Esophagus mucosa (tissue), 1 donor: Measurements from ENCODE around the gene ADCY3. TPM values are rescaled to one million over a fixed set of nuclear protein-coding genes. Genes with fewer than 3 reads are reported as not detected.

Experiments used
- ATAC-seq: fragments of 200-7000 bp; cut with Tn5 transposase; one replicate; pipeline ENCODE4 v1.9.1; 2020
- total RNA-seq: library from RNA; stranded (reverse); gene quantifications from one replicate; pipeline ENCODE4 v1.2.4, GENCODE V29; 2023
- donor health status: DM: yes; HTN: yes; CAD: no.

ADCY3 gene
- total RNA-seq, 1 donor from 2014 or later, result 20.1 TPM

GRCh38 chr2:24903161-24904103 is 16.6 kb downstream of the ADCY3 start:
- no peak for ATAC-seq

DNA sequence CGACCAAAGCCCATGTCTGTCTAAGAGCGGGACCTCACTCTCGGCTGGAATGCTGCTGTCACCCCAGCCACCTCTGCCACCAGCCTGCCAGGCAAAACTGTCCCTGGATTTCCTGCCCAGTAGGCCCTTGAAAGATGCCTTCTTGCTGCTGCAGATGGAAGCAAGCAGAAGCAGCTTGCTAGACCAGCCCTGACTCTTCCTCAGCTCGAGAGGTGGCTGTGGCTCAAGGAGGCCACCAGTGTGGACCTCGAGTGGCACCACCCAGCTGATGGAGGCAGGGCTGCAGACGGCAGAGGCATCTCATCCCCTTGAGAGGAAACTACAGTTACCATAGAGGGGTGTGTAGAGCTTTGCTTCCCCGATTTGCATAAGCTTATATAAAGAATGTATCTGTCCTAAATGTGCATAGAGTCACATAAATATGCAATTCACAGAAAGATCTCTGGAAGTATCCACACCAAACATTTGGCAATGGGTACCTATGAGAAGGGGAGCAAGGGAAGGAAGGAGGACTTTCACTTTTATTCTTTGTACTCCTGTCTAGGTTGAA is 20.6 kb downstream of the ADCY3 start:
- ATAC-seq, result no peak

DNA sequence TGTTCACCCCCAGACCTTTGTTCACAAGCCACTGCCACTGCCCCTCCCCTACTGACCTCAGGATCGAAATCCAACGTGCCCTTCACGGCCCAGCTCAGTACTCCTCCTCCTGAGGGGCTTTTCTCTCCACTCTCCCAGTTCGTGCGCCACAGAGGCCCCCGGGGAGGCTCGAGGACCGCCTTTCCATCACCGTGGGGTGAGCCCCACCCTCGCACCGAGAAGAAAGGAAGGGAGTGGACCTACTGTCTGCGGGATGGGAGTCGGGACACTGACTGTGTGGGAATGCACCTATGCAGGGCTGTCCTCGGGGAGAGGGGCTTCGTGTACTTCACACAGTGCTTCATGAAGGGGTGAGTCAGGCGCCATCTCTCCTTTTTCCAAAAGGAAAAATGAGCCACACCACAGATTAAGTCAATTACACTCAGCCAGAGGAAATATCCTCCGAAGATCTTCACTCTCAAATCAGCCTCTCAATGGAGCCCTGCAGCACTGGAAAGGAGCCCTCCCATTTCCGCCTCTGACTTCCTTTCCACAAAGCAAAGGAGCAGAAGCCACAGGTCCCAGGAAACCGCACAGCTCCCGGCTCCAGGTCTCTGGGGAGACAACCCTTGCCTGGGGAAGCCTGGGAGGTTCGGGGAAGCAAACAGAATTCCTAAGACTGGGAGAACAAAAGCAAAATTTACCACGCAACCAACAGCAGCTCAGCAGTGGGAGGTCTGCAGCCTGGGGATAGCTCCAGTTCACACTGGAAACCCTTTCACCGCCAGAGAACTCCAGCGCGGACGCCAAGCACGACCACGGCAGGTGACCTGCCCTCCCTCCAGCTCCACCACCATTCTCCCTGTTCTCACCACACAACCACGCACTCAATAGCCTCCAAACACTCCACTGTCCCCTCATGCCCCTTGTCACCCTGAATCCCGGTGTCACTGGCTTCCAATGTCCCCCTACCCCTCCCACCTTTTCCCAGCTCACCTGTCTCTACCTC is 21.6 kb downstream of the ADCY3 start:
- ATAC-seq, result no peak

- ATAC-seq, result no peak
Measured at GRCh38 chr2:24894750-24895149, 25.3 kb downstream of the ADCY3 start.

- no peak for ATAC-seq
Measured at GRCh38 chr2:24893934-24894333, 26.1 kb downstream of the ADCY3 start.

GRCh38 chr2:24892928-24893327 is 27.1 kb downstream of the ADCY3 start:
- no peak for ATAC-seq

DNA sequence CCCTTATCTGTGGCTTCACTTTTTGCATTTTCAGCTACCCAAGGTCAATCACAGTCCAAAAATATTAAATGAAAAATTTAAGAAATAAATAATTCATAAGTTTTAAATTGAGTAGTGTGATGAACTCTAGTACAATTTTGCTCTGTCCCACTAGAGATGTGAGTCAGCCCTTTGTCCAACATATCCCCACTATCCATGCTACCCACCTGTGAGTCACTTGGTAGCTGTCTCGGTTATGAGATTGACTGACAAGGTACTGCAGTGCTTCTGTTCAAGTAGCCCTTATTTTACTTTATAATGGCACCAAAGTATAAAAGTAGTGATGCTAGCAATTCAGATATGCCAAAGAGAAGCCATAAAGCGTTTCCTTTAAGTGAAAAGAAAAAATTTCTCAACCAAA is 28.8 kb downstream of the ADCY3 start:
- ATAC-seq, result no peak

DNA sequence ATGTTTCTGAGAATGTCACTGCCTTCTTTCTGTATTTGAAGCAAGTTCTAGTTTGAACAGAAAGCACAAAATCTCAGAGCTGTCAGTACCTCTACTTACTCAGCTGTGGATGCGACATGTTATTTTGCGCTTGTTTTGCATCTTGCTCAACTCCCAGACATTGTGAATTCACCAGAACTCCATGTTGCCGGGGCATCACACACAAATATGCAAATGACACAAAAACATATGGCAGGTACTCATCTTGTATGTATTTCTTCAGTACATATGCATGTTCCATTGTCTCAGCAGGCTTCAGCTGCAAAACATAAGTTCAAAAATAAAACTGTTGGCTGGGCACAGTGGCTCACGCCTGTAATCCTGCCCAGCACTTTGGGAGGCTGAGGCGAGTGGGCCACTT is 30.8 kb downstream of the ADCY3 start:
- no peak for ATAC-seq

DNA sequence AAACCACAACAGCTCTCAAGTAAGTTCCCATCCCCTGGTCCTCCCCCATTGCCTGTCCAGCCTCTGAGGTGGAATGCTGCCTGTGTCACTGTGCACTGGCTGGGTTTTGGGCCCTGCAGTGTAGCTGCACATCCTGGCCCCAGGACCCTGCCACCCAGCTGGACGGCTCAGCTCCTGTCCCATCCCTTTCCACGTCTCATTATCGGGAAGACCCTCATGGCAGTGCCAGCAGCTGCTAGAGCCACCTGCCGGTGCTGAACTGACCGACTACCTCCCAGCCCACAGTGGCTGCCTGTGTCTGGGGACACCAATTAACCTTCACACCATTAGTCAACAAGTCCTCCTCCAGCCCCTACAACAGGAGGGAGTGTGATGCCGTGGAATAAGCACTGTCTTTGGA is 31.9 kb downstream of the ADCY3 start:
- ATAC-seq, result no peak

DNA sequence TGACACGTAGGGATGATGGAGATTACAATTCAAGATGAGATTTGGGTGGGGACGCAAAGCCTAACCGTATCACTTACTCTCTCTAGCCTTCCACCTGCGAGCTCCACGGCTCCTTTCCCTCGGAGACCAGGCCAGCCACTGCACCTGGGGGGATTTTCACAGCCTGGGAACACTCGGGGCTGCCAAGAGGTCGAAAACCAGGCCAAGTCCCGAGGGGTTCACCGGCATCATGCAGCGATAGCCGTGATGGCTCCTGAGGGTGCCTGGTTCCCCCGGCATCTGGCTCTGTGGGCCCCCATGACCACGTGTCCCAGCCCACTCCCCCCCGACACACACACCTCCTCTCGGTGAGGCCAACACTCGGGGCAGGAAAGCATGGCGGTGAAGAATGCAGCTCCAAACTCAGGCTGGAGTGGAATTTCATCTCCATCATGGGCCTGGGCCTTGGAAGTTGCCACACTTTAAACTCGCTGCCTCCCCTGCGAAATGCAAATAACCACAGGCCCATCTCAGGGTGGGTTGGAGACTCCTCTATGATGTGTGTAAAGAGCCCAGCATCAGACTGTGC is 32.6 kb downstream of the ADCY3 start:
- ATAC-seq, result no peak

DNA sequence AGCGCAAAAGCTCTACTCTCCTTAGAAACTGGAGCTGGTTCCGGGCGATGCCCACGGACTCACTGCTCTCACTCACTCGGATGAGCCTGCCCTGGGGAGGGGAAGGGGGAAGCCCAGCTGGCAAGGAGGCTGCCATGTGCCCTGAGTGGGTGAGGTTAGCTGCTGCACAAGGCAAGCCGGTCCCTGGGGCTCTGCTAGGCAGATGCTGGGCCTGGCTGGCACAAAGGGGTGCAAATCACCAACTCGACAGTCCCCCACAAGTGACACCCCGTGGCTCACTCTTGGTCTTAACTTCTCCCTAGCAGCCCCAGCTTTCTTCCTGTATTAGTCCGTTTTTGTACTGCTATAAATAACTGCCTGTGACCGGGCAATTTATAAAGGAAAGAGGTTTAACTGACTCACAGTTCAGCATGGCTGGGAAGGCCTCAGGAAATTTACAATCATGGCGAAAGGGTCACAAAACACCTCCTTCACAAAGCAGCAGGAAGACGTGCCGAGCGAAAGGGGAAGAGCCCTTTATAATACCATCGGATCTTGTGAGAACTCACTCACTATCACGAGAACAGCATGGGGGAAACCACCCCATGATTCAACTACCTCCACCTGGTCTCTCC is 33.2 kb downstream of the ADCY3 start:
- ATAC-seq, result no peak

DNA sequence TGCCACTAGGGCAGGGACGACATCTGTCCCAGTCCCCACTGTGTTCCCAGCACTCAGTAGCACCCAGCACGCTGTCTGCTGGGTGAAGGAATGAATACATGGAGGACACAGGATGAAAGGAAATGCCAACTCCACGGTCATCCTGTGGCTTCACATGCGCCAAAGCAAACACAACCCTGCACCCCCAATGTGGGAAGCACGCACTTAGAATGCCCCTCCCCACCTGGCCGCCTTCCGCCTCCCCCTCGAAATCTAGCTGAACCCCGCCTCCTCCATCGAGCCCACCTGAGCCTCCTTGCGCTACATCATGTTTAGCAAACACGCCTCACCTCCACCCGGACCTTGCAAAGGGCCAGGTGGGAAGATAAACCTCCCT is 33.9 kb downstream of the ADCY3 start:
- no peak for ATAC-seq

DNA sequence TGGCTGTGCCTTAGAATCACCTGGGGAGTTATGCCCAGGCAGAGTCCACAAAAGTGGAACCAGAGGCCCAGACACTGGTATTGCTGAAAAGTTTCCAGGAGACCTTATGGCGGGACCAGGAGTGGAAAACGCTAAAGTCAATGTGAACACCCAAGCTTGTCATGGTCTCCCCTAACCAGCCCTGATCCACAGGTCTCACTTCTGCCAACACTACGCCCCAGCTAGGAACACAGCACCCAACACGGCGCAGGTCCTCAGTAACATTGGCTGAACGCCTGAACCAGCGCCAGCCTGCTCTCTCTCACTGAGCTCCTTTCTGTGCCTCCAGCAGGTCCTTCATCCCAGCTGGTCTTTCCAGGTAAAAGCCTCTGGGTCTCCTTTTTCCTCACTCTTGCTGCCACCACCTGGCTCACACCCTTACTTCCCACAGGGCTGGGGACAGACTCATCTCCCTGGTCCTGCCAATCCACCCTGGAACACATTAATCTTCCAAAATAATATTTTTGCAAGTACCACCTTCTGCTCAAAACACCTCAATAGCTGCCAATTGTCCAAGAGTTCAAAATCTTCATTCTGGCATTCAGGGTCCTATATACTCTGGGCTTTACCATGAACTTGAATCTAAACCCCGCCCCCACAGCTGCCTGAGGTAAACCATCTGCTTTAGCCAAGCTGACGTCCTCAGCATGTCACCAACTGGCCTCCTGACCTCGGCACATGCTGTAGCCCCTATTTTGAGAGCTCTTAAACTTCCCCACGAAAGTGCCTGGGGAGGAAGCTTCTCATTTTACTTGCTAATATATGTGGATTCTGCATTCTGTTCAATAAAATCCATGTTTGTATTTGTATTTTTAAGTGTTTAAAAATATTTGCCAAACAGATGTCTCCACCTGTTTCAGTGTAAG is 34.6 kb downstream of the ADCY3 start:
- ATAC-seq, result no peak

GRCh38 chr2:24883946-24884345 is 36.1 kb downstream of the ADCY3 start:
- peak; percentile 29 for ATAC-seq

DNA sequence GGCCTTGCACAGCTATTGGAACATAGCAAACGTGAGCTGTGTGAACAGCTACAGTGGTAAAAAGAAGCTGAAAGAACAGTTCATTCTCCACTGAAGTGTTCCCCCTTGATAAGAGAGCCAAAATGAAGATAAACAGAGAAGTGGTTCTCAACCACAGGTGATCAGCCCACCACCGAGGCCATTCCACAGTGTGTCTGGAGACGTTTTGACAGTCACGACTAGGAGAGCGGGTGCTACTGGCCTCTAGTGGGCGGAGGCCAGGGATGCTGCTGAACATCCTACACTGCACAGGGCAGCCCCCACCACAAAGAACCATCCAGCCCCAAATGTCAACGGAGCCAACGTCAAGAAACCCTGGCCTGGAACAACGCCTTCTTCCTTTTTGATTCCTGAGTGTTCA is 38.4 kb downstream of the ADCY3 start:
- no peak for ATAC-seq

GRCh38 chr2:24881158-24881557 is 38.9 kb downstream of the ADCY3 start:
- ATAC-seq, result no peak

DNA sequence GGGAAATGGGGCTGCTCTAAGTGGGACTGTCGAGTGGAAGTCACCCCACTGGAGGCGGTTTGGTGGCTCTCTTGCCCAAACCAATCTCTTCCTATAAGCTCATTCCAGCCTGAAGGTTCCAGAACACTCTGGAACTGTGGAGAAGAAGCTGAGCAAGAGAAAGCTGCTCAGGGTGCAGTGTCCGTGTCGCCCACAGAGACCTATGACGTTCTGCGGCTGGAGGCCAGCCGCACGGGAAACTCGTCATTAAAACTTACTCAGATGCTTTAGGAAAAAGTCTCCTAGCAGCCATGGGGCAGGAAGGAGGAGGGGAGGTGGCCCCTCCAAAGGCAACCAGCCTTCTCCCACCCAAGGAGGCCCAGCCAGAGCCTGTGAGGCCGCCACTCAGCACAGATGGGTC is 41.7 kb downstream of the ADCY3 start:
- ATAC-seq, result no peak

DNA sequence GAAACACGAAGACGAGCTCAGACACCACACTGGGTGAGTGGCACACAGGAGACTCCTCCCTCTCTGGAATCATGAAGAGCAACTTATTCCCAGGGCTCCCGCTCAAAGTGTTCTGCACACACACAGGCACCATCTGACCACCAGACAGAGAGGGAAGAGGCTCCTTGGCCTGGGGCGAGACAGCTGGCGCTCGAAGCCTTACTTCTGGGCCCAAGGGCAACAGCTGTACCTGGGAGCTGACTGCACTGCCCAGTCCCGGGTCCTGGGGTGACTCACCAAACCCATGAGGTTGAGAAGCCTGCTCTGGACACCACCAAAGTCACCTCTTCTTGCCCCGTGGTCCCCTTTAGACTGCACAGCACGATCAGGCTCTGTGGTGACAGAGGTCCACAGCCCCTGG is 42.4 kb downstream of the ADCY3 start:
- no peak for ATAC-seq

- no peak for ATAC-seq
Measured at GRCh38 chr2:24877067-24877466, 43.0 kb downstream of the ADCY3 start.

- no peak for ATAC-seq
Measured at GRCh38 chr2:24875901-24876300, 44.1 kb downstream of the ADCY3 start.

DNA sequence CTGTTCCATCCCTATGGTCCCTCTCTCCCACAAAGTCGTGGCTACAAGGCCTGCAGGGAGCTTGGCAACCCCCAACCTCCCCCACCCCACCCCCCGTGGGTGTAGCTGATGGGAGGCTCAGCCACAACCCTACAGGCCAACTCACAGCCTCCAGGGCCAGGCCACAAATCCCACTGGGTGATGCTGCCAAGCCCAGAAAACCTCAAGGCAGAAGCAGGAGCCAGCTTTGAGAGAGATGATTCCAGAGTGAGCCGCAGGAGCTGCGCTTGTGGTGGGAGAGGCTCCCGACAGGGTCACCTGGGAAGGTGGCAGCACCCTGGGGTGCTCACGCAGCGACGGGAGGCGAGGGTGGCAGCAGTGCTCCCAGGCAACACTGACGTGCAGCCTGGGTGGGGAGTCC is 44.8 kb downstream of the ADCY3 start:
- ATAC-seq, result no peak
